Measurements from ENCODE around the gene CFAP210. TPM values are rescaled to one million over a fixed set of nuclear protein-coding genes. Genes with fewer than 3 reads are reported as not detected.

The CFAP210 gene
- total RNA-seq, 2 donors from 2014 or later, result not detected

DNA sequence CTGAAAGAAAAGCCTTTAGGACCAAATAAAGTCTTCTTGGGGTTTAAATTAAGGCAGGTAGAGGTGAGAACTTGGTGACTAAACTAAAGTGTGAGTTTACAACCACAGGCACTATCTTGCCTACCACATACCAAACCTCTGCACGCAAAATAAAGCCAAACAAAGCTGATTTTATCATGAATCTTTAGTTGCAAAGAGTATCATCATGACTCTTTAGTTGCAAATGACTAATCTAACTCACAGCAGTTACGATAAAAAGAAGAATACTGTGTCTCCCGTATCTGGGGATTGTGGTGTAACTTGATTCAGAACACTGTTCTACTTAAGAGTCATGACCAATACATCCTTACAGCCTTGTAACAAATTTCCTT, 11.2 kb downstream of the CFAP210 start:
- H3K4me3 ChIP-seq, result no peak overlapping the region

DNA sequence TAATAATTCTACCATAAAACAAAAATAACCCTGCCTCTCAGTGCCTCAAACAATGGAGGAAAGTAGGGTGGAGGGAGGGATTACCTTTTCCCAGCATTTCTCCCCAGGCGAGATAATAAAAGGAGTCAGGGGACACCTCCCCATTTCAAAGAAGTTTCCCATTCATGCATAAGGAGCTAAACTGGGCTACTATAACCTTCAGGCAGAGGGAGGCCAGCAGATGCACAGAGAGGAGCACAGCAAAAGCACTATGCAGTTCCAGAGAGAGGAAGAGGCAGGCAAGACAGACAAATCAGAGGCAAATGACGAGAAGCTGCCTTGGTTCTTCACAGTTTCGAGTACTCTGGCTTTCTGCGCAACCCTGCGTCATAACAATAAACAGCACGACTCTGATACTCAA, 17.4 kb downstream of the CFAP210 start:
- no peak for DNase-seq
- TF ChIP-seq, protein P1, sequence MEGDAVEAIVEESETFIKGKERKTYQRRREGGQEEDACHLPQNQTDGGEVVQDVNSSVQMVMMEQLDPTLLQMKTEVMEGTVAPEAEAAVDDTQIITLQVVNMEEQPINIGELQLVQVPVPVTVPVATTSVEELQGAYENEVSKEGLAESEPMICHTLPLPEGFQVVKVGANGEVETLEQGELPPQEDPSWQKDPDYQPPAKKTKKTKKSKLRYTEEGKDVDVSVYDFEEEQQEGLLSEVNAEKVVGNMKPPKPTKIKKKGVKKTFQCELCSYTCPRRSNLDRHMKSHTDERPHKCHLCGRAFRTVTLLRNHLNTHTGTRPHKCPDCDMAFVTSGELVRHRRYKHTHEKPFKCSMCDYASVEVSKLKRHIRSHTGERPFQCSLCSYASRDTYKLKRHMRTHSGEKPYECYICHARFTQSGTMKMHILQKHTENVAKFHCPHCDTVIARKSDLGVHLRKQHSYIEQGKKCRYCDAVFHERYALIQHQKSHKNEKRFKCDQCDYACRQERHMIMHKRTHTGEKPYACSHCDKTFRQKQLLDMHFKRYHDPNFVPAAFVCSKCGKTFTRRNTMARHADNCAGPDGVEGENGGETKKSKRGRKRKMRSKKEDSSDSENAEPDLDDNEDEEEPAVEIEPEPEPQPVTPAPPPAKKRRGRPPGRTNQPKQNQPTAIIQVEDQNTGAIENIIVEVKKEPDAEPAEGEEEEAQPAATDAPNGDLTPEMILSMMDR (IDR thresholded peaks at IDR 0.05), result no peak
- no peaks in the 10 kb centered on the region for H3K36me3 ChIP-seq
- no peaks in the 10 kb centered on the region for H3K27me3 ChIP-seq
- H3K27ac ChIP-seq, result no peak overlapping the region
- intact Hi-C loops (cut with DNase I), result no loop called here
- H3K9ac ChIP-seq (ENCODE audit: low read depth in 2 of 2, low read length in 2 of 2), result no peak overlapping the region
- no peaks in the 10 kb centered on the region for H3K9me3 ChIP-seq
- H3K4me3 ChIP-seq, result no peak overlapping the region
- H3K4me1 ChIP-seq, result no peaks in the 10 kb centered on the region

More for the DNA sequence above, 11.2 kb downstream of the CFAP210 start:
- no peak overlapping the region for H3K9ac ChIP-seq (ENCODE audit: low read depth in 2 of 2, low read length in 2 of 2)
- H3K4me1 ChIP-seq, result no peaks in the 10 kb centered on the region
- no peak overlapping the region for H3K27ac ChIP-seq
- intact Hi-C loops (cut with DNase I), result no loop called here
- no peaks in the 10 kb centered on the region for H3K9me3 ChIP-seq
- no peak for DNase-seq
- H3K36me3 ChIP-seq, result no peaks in the 10 kb centered on the region
- TF ChIP-seq, protein P1 (IDR thresholded peaks at IDR 0.05), result no peak
- no peaks in the 10 kb centered on the region for H3K27me3 ChIP-seq

DNA sequence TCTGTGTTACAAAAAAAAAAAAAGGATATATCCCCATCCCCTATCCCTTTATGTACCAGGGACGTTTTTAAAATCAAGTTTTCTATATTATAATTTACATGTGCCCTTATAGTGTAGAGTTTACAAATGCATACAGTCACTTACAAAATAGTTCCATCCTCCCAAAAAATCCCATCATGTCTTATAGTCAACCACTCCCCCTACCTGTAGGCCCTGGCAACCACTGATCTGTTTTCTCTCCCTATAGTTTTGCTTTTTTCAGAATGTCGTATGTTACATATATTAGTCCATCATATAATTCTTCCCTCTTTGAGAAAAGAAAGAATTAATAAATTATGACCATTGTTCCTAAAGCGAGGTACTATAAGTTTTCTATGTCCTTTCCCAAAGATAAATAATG, 17.8 kb downstream of the CFAP210 start:
- intact Hi-C loops (cut with DNase I), result no loop called here
- Histone ChIP-seq H3K27me3 (no peaks in the 10 kb centered on the region), H3K36me3 (no peaks in the 10 kb centered on the region), H3K27ac (no peak overlapping the region), H3K4me3 (no peak overlapping the region), H3K9ac (ENCODE audit: low read depth in 2 of 2, low read length in 2 of 2) (no peak overlapping the region), H3K4me1 (no peaks in the 10 kb centered on the region), H3K9me3 (no peaks in the 10 kb centered on the region)
- no peak for DNase-seq
- TF ChIP-seq, protein P1 (IDR thresholded peaks at IDR 0.05), result no peak

DNA sequence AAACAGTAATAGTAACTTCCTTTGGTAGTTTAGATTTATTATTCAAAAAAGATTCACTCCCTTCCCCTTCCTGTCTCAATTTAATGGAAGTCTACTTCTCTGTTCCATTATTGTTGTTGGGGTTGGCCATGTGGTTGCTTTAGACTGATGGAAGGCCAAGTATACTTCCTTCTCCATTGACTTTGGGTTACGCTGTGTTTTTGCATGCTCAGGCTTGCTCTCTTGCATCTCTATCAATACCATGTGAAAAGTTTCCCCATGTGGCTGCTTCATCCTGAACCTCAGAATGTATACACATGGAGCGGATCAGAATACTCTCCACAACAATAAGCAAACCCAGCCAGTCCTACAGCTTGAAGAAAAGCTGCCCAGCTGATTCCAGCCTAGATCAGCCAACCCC, 20.3 kb downstream of the CFAP210 start:
- Histone ChIP-seq H3K4me1 (no peaks in the 10 kb centered on the region), H3K27ac (no peak overlapping the region), H3K27me3 (no peaks in the 10 kb centered on the region), H3K4me3 (no peak overlapping the region), H3K36me3 (no peaks in the 10 kb centered on the region), H3K9ac (ENCODE audit: low read depth in 2 of 2, low read length in 2 of 2) (no peak overlapping the region), H3K9me3 (no peaks in the 10 kb centered on the region)
- no peak for DNase-seq
- TF ChIP-seq, protein P1 (IDR thresholded peaks at IDR 0.05), result no peak
- intact Hi-C loops (cut with DNase I), result no loop called here

DNA sequence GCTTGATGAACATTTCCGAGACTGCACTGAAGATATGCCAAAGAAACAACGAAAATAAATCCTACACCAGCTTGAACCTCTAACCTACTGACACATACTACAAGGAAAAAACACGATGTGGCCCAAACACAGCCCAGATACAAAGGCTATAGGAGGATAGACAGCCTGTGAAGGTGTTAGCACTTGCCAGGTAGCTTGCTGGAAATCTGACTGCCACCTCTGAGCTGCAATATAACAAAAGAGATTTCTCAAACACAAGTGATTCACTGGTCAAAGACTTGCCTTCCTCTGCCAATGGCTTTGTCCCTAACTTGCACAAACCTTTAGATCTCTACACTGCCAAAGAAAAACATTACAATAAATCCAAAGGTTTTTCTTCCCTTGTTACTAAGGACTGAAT, 21.1 kb downstream of the CFAP210 start:
- no peak for DNase-seq
- TF ChIP-seq, protein P1 (IDR thresholded peaks at IDR 0.05), result no peak
- H3K4me1 ChIP-seq, result no peaks in the 10 kb centered on the region
- H3K27me3 ChIP-seq, result no peaks in the 10 kb centered on the region
- H3K4me3 ChIP-seq, result no peak overlapping the region
- no peak overlapping the region for H3K27ac ChIP-seq
- intact Hi-C loops (cut with DNase I), result no loop called here
- H3K9ac ChIP-seq (ENCODE audit: low read depth in 2 of 2, low read length in 2 of 2), result no peak overlapping the region
- no peaks in the 10 kb centered on the region for H3K9me3 ChIP-seq
- no peaks in the 10 kb centered on the region for H3K36me3 ChIP-seq

DNA sequence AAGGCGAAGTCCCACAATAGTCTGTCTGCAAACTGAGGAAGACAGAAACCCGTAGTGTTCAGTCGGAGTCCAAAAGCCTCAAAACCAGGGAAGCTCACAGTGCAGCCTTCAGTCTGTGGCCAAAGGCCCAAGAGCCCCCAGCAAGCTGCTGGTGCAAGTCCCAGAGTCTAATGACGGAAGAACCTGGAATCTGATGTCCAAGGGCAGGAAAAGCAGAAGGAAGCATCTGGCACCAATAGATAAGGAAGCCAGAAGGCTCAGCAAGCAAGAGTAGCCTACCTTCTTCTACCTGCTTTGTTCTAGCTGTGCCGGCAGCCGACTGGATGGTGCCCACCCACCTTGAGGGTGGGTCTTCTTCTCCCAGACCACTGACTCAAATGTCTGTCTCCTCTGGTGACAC, 21.8 kb downstream of the CFAP210 start:
- no peaks in the 10 kb centered on the region for H3K9me3 ChIP-seq
- no peaks in the 10 kb centered on the region for H3K27me3 ChIP-seq
- no peaks in the 10 kb centered on the region for H3K36me3 ChIP-seq
- intact Hi-C loops (cut with DNase I), result no loop called here
- H3K27ac ChIP-seq, result no peak overlapping the region
- DNase-seq, result no peak
- TF ChIP-seq, protein P1 (IDR thresholded peaks at IDR 0.05), result no peak
- H3K4me3 ChIP-seq, result no peak overlapping the region
- no peaks in the 10 kb centered on the region for H3K4me1 ChIP-seq
- no peak overlapping the region for H3K9ac ChIP-seq (ENCODE audit: low read depth in 2 of 2, low read length in 2 of 2)
